Measurements from ENCODE around the gene ZNF45.
"Not testable (repeated sequence)": the region's sequence is repeated elsewhere in the genome, so short reads cannot be mapped to it uniquely, and the experiment has no call there.

ZNF45 gene

GRCh38 chr19:43966079-43966694 is 31.1 kb upstream of the ZNF45 start:
- H3K4me3 ChIP-seq (ENCODE audit: low read depth, low read length), result no peak overlapping the region
- no peak for TF ChIP-seq CTCF (IDR thresholded peaks at IDR 0.05; ENCODE audit: low read depth, low read length)
- TF ChIP-seq MAX (IDR thresholded peaks at IDR 0.05; ENCODE audit: low read depth, low read length), result no peak
- no peak for TF ChIP-seq MYC (IDR thresholded peaks at IDR 0.05; ENCODE audit: low read depth, low read length)
- TF ChIP-seq POLR2A (IDR thresholded peaks at IDR 0.05; ENCODE audit: extremely low read depth, insufficient read length), result no peak
- DNase-seq (ENCODE audit: low read depth), result no peak

GRCh38 chr19:43960411-43960810 is 25.3 kb upstream of the ZNF45 start:
- no peak for DNase-seq (ENCODE audit: low read depth)
- H3K4me3 ChIP-seq (ENCODE audit: low read depth, low read length), result no peak overlapping the region
- TF ChIP-seq MAX (IDR thresholded peaks at IDR 0.05; ENCODE audit: low read depth, low read length), result no peak
- no peak for TF ChIP-seq POLR2A (IDR thresholded peaks at IDR 0.05; ENCODE audit: extremely low read depth, insufficient read length)
- no peak for TF ChIP-seq CTCF (IDR thresholded peaks at IDR 0.05; ENCODE audit: low read depth, low read length)
- no peak for TF ChIP-seq MYC (IDR thresholded peaks at IDR 0.05; ENCODE audit: low read depth, low read length)

- TF ChIP-seq MAX (IDR thresholded peaks at IDR 0.05; ENCODE audit: low read depth, low read length), result no peak
- TF ChIP-seq MYC (IDR thresholded peaks at IDR 0.05; ENCODE audit: low read depth, low read length), result no peak
- TF ChIP-seq CTCF (IDR thresholded peaks at IDR 0.05; ENCODE audit: low read depth, low read length), result no peak
- no peak for TF ChIP-seq POLR2A (IDR thresholded peaks at IDR 0.05; ENCODE audit: extremely low read depth, insufficient read length)
- DNase-seq (ENCODE audit: low read depth), result no peak
- H3K4me3 ChIP-seq (ENCODE audit: low read depth, low read length), result no peak overlapping the region
Observed at GRCh38 chr19:43957891-43958290, 22.8 kb upstream of the ZNF45 start.

- TF ChIP-seq MAX (IDR thresholded peaks at IDR 0.05; ENCODE audit: low read depth, low read length), result no peak
- no peak for TF ChIP-seq MYC (IDR thresholded peaks at IDR 0.05; ENCODE audit: low read depth, low read length)
- no peak for TF ChIP-seq CTCF (IDR thresholded peaks at IDR 0.05; ENCODE audit: low read depth, low read length)
- no peak for TF ChIP-seq POLR2A (IDR thresholded peaks at IDR 0.05; ENCODE audit: extremely low read depth, insufficient read length)
- H3K4me3 ChIP-seq (ENCODE audit: low read depth, low read length), result no peak overlapping the region
- peak; percentile 6 for DNase-seq (ENCODE audit: low read depth)
Observed at GRCh38 chr19:43956827-43957226, 21.7 kb upstream of the ZNF45 start.

- no peak for TF ChIP-seq MAX (IDR thresholded peaks at IDR 0.05; ENCODE audit: low read depth, low read length)
- TF ChIP-seq POLR2A (IDR thresholded peaks at IDR 0.05; ENCODE audit: extremely low read depth, insufficient read length), result no peak
- TF ChIP-seq MYC (IDR thresholded peaks at IDR 0.05; ENCODE audit: low read depth, low read length), result peak; percentile 54; the same call in 1 of the 2 replicates
- no peak for TF ChIP-seq CTCF (IDR thresholded peaks at IDR 0.05; ENCODE audit: low read depth, low read length)
- H3K4me3 ChIP-seq (ENCODE audit: low read depth, low read length), result peak within 1 kb of the TSS; percentile 70
- peak; percentile 95 for DNase-seq (ENCODE audit: low read depth)
Observed at GRCh38 chr19:43950834-43951645, 16.0 kb upstream of the ZNF45 start, which contains the start of gene ZNF221. ZNF221 (plus strand) TSS chr19:43951228; CDS start chr19:43962727, 11,499 bp downstream.

GRCh38 chr19:43949803-43950202 is 14.7 kb upstream of the ZNF45 start:
- not testable (repeated sequence) for H3K4me3 ChIP-seq (ENCODE audit: low read depth, low read length); DNase-seq (ENCODE audit: low read depth)

GRCh38 chr19:43947412-43947811 is 12.3 kb upstream of the ZNF45 start:
- DNase-seq (ENCODE audit: low read depth); H3K4me3 ChIP-seq (ENCODE audit: low read depth, low read length): not testable (repeated sequence)

All from NB4 (cell line).